ENCODE measurements around the gene MRC2.
"Not testable (repeated sequence)": the region's sequence is repeated elsewhere in the genome, so short reads cannot be mapped to it uniquely, and the experiment has no call there.

GRCh38 chr17:62603783-62604182 is 23.7 kb upstream of the MRC2 start:
- TF ChIP-seq POLR2A, CTCF (IDR thresholded peaks at IDR 0.05): not testable (repeated sequence)
